ENCODE data around the gene NUMBL.

- TF ChIP-seq POLR2A (IDR thresholded peaks at IDR 0.05): no peak
- no peak for TF ChIP-seq CTCF (IDR thresholded peaks at IDR 0.05)
Measured at GRCh38 chr19:40726279-40726678, 35.8 kb upstream of the NUMBL start.

All from heart left ventricle (tissue), 13 donors.